SK-N-SH (cell line): ENCODE measurements around the gene TBC1D19.

ENCODE experiments used
- EP300 ChIP-seq, 2 experiments: IDR thresholded peaks; 2 replicates each; pipeline versions ENCODE4 v1.4.0 to v1.6.1; 2012; ENCODE audit warnings: borderline replicate concordance in 1 of 2, low read depth in 1 of 2, low read length in 1 of 2
- TF ChIP-seq, protein P1 (sequence below): fragments of 200-600 bp; sonication (generic); IDR thresholded peaks from 2 replicates; pipeline ENCODE4 v1.6.1; 2017; ENCODE audit warnings: antibody characterized with exemption, mild to moderate bottlenecking, moderate library complexity

- no peak for TF ChIP-seq EP300 (IDR thresholded peaks at IDR 0.05; ENCODE audit: borderline replicate concordance in 1 of 2, low read depth in 1 of 2, low read length in 1 of 2)
- TF ChIP-seq, protein P1, sequence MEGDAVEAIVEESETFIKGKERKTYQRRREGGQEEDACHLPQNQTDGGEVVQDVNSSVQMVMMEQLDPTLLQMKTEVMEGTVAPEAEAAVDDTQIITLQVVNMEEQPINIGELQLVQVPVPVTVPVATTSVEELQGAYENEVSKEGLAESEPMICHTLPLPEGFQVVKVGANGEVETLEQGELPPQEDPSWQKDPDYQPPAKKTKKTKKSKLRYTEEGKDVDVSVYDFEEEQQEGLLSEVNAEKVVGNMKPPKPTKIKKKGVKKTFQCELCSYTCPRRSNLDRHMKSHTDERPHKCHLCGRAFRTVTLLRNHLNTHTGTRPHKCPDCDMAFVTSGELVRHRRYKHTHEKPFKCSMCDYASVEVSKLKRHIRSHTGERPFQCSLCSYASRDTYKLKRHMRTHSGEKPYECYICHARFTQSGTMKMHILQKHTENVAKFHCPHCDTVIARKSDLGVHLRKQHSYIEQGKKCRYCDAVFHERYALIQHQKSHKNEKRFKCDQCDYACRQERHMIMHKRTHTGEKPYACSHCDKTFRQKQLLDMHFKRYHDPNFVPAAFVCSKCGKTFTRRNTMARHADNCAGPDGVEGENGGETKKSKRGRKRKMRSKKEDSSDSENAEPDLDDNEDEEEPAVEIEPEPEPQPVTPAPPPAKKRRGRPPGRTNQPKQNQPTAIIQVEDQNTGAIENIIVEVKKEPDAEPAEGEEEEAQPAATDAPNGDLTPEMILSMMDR, result no peak
Measured at GRCh38 chr4:26748811-26749210, 164.9 kb downstream of the TBC1D19 start.
